Activated effector memory CD4-positive, alpha-beta T cell treated with anti-CD3 and anti-CD28 coated beads, Interleukin-2, amount 50 U/mL, for 16 hours (primary cell): ENCODE measurements around the gene ASF1B.

Source experiments
- DNase-seq: peaks from one replicate; pipeline ENCODE4 v3.0.0-alpha.2; 2020

ASF1B gene

DNA sequence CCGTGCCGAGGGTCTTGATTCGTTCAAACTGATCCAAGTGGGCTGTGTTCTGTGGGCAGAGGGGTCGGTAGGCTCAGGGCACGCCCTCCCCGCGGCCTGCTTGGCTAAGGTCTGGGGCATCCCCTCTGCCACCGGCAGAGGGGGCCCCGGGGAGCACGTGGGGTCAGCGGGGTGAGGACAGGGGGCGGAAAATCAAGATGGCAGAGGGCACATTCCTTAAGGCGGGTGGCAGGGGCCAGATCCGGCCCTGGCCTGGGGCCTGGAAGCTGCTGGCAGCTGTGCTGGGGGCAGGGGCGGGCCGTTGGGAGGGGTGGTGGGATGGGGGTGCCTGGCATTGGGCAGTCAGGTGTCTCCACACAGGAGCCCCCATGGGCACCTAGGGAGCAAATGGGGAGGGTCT is 29.5 kb downstream of the ASF1B start:
- DNase-seq, result no peak

DNA sequence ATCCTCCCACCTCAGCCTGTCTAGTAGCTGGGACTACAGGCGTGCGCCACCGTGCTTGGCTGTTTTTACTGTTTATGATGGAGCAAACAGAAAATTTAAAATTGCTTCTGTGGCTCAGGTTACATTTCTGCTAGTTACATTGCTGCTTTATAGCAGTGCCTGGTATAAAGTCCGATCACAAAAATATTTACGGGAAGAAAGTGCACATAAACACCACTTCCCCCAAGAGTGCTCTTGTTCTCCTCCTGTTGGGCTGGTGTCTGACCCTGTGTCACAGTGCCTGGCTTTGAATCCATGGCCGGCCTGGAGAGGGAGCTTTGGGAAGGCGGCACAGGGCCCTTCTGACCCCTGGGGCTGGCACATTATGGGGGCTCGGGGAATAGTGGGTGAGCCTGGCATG is 30.7 kb downstream of the ASF1B start:
- no peak for DNase-seq

GRCh38 chr19:14103310-14103709 is 33.1 kb downstream of the ASF1B start:
- no peak for DNase-seq

GRCh38 chr19:14102756-14103155 is 33.6 kb downstream of the ASF1B start:
- no peak for DNase-seq

DNA sequence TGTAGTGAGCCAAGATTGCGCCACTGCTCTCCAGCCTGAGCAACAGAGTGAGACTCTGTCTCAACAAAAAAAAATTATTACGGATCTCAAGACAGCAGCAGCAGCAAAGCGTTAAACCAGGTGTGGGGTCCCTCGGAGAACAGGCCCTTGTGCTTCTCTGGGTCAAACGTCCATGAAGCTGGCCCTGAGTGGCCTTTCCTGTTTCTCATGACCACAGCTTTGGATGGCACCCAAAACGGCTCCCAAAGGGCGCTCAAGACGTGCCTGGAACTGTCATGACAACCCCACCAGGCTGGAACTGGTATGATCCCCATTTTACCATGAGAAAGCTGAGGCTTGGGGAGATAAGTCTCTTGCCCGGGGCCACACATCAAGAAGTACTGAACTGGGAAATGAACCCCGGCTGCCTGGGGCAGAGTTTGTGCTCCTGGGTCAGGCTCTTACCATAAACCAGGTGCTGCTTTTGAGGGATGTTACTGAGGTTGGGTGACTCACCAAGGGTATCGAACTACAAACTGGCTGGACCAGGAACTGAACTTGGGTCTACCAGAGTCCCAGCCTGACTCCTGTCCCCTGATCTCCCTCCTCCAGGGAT is 34.2 kb downstream of the ASF1B start:
- DNase-seq, result no peak

- DNase-seq, result no peak
These were observed 35.3 kb downstream of the ASF1B start for GRCh38 chr19:14101003-14101545.

GRCh38 chr19:14097532-14098151 is 38.7 kb downstream of the ASF1B start:
- DNase-seq, result no peak

DNA sequence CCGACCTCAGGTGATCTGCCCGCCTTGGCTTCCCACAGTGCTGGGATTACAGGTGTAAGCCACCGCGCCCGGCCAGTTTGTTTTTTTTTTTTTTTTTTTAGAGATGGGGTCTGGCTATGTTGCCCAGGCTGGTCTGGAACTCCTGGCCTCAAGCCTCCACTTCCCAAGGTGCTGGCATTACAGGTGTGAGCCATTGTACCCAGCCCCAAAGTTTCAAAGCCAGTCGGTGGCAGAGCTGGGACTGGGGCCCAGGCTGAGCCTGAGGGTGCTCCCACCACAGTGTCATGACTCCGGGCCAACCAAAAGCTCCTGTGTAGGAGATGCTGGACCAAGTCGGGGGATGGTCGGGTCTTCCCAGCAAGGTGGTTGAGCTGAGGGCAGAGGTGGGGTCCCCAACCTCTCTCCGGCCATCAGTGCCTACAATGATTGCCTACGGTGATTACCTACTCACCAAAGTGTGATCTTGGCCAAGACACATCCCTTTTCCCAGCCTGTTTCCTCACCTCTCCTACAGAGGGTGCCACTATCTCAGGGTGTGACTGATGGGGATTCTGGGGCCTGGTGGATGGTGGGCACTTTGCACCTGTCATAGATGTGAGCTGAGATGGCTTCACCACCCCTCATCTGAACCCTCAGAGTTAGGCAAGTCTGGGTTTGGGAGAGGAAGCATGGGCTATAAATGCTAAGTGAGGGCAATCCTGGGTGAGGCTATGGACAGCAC is 40.0 kb downstream of the ASF1B start:
- no peak for DNase-seq

DNA sequence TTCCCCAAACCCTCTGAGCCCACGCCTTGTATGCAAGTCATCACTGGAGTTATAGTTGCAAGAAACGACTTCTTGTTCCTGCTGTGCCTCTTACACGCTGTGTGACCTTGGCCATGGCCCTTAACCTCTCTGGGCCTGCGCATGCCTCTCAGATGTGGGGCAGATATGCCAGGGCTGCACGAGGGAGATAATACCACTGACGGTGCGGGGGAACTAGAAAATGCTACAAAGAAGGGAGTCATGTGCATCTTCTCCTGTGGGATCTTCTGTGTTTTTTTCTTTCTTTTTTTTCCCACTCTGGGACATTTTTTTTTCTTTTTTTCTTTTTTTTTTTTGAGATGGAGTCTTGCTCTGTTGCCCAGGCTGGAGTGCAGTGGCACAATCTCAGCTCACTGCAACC is 41.5 kb downstream of the ASF1B start:
- no peak for DNase-seq

DNA sequence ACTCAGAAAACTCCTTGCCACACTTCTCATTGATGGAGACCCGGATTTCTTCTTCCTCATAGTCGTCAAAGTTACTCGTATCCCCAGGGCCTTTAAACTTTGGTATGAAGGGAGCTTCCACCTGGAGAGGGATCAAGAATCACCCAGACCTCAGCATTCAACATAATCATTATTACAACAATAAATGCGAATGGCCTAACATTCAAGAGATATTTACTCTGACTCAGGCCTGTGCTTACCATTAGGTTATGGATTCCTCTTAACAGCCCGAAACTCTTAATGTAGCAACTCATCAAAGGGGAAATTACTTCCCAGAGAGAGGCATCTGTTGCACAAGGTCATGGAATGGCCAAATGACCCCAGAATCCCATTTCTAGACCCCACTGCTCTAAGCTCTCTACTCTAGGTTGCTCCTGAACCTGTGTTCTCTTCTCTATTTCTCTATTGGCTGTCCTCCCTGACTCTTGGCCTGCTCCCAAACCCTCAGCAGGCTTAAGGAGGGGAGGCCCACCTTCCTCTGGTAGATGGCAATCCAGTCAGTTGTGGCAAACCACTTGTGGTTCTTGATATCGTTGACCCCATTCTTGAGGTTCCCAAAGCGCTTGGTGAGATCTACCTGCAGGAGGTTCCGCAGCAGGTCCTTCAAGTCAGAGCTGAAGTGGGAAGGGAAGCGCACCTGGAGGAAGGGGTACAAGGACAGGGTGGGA is 43.1 kb downstream of the ASF1B start:
- no peak for DNase-seq

DNA sequence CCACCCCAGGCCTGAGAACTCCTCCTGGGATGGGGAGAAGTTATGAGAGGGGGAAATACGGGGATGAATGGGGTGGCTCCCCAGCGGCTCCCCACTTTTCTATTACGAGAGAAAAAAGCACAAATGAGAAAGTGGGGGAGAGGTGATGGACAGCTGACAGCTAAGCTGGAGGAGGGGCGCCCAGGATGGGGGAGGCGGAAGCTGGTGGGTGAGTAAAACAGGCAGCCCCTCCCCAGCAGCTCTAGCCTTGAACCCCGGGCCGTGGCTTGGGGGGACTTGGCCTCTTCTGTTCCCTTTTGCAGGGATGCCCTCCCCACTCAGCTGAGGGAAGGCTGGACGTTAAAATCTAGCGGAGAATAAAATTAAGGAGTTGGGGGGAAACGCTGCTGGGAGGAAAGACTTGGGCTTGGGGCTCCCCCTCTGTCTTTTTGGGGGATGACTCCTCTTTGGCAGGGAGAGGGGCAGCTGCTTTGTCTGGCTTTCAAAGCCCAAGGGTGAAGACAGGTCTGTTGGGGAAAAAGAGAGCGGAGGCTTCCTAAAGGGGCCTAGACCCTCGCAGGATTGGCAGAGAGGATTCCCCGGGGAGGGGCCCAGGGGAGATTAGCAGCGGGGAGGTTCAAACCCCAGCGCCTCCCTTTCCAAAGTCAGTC is 44.5 kb downstream of the ASF1B start:
- DNase-seq, result no peak

GRCh38 chr19:14091081-14091812 is 45.1 kb downstream of the ASF1B start:
- peak; percentile 90 for DNase-seq

- peak; percentile 92 for DNase-seq
These were observed 45.8 kb downstream of the ASF1B start, which contains the start of gene SAMD1 for GRCh38 chr19:14090509-14091080. Gene SAMD1, minus strand, starts transcription at chr19:14090751.

DNA sequence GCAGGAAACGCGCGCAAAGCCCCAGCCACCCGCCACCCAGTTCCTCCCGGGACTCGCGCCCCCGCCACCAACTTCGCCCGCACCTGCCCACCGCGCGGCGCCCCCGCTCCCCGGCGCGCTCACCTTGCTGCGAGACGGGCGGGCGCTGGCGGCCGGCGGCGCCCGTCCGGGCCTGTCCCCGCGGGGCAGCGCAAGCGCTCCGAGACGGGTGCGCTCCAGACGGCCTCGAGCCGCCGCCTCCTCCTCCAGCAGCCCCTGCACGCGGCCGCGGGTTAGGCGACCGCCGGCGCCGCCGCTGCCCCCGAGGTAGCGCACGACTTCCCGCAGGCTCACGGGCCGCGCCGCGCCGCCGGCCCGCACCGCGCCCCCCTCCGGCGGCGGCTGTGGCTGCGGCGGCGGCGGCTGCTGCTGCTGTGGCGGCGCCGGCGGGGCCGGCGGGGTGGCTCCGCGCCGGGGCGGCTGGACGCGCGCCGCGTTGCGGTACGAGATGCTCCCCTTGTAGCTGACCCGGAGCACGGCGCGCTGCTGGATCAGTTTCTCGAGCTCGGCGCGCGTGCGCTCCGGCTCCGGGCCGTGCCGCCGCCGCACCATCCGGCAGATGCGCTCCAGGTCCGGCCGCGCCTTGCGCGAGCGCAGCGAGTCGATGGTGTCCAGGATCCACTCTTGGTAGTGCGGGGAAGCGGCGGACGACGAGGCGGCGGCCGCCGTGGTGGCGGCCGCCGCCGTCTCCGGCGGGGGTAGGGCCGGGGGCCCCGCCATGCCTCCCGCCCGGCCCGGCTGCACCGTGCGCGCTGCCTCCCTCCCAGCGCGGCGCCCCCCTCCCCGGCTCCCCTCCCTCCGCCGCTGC is 46.5 kb downstream of the ASF1B start:
- DNase-seq, result peak; percentile 83

- DNase-seq, result no peak
These were observed 47.1 kb downstream of the ASF1B start for GRCh38 chr19:14089412-14089661.

GRCh38 chr19:14088634-14089411 is 47.6 kb downstream of the ASF1B start:
- DNase-seq, result no peak

GRCh38 chr19:14086098-14086497 is 50.3 kb downstream of the ASF1B start:
- no peak for DNase-seq

- no peak for DNase-seq
These were observed 50.9 kb downstream of the ASF1B start, which contains the start of gene C19orf67 for GRCh38 chr19:14085309-14085995. Gene C19orf67, minus strand, starts transcription at chr19:14085783. Its CDS starts 156 bp downstream, at chr19:14085627.

GRCh38 chr19:14082675-14082960 is 53.8 kb downstream of the ASF1B start:
- no peak for DNase-seq
